ENCODE data around the gene MSMP.

The MSMP gene

GRCh38 chr9:35754264-35754663 lies at the start of gene MSMP:
MSMP (minus strand) TSS chr9:35754276; CDS start chr9:35754129, 147 bp downstream.
- no peak for DNase-seq

GRCh38 chr9:35801328-35802128 lies 47.5 kb upstream of the MSMP start:
- no peak for DNase-seq

GRCh38 chr9:35800530-35800929 lies 46.5 kb upstream of the MSMP start:
- no peak for DNase-seq

GRCh38 chr9:35798658-35799374 lies 44.7 kb upstream of the MSMP start:
- no peak for DNase-seq

GRCh38 chr9:35797311-35798109 lies 43.4 kb upstream of the MSMP start:
- no peak for DNase-seq

- DNase-seq, result no peak
Measured at GRCh38 chr9:35795695-35796094, 41.6 kb upstream of the MSMP start.

GRCh38 chr9:35793461-35793860 lies 39.4 kb upstream of the MSMP start:
- DNase-seq, result no peak

GRCh38 chr9:35792826-35793225 lies 38.8 kb upstream of the MSMP start:
- DNase-seq, result no peak

GRCh38 chr9:35792024-35792813 lies 38.1 kb upstream of the MSMP start:
- DNase-seq, result no peak

GRCh38 chr9:35791297-35791921 lies 37.3 kb upstream of the MSMP start, which contains the start of gene NPR2:
NPR2 (plus strand) TSS chr9:35791591; CDS start chr9:35792409, 818 bp downstream.
- DNase-seq, result no peak

- DNase-seq, result peak; percentile 23 to 73
Measured at GRCh38 chr9:35790385-35791296, 36.6 kb upstream of the MSMP start.

- DNase-seq, result no peak
Measured at GRCh38 chr9:35790025-35790384, 35.9 kb upstream of the MSMP start.

- no peak for DNase-seq
Measured at GRCh38 chr9:35789541-35789940, 35.5 kb upstream of the MSMP start.

GRCh38 chr9:35783418-35783817 lies 29.3 kb upstream of the MSMP start:
- DNase-seq, result no peak

GRCh38 chr9:35781066-35781465 lies 27.0 kb upstream of the MSMP start:
- DNase-seq, result no peak

- DNase-seq, result no peak
Measured at GRCh38 chr9:35778496-35778895, 24.4 kb upstream of the MSMP start.

GRCh38 chr9:35776018-35776417 lies 21.9 kb upstream of the MSMP start:
- no peak for DNase-seq

GRCh38 chr9:35774907-35775635 lies 21.0 kb upstream of the MSMP start:
- no peak for DNase-seq

GRCh38 chr9:35771943-35772342 lies 17.9 kb upstream of the MSMP start:
- no peak for DNase-seq

GRCh38 chr9:35771534-35771933 lies 17.5 kb upstream of the MSMP start:
- no peak for DNase-seq
